GM12878 (cell line): Measurements from ENCODE around the gene ANGPTL2. TPM values are rescaled to one million over a fixed set of nuclear protein-coding genes. Genes with fewer than 3 reads are reported as not detected.

Experiments used
- ATAC-seq: fragments of 200-7000 bp; cut with Tn5 transposase; 3 replicates; pipeline ENCODE4 v1.9.1; 2020; ENCODE audit warnings: mild to moderate bottlenecking, moderate library complexity
- BruUV-seq: library from RNA; stranded (reverse); fragments of 400-500 nt; replicated peaks from 2 replicates; lab custom pipeline; 2021; lab: Mats Ljungman, UMichigan
- CTCF ChIA-PET: fragments of 300-600 bp; sonication (Branson Sonifier 250); formaldehyde crosslinking; extraction: SDS; loops from one replicate; lab custom pipeline; 2021; ENCODE audit warnings: inconsistent platforms; lab: Yijun Ruan, JAX
- POLR2A ChIA-PET: fragments of 350-600 bp; formaldehyde crosslinking; extraction: SDS; loops from one replicate; lab custom pipeline; 2021; ENCODE audit warnings: inconsistent platforms; lab: Charles Lee
- RAD21 ChIA-PET: fragments of 300-600 bp; sonication (Branson Sonifier 250); formaldehyde crosslinking; loops from one replicate; lab custom pipeline; 2023; ENCODE audit warnings: antibody characterized with exemption; ENCODE audit not compliant: unreplicated experiment; lab: Charles Lee
- SMC1A ChIA-PET: fragments of 300-600 bp; sonication (Branson Sonifier 250); formaldehyde crosslinking; loops from one replicate; lab custom pipeline; 2023; ENCODE audit not compliant: unreplicated experiment, uncharacterized antibody; lab: Charles Lee
- DNase-seq: peaks from one replicate; pipeline ENCODE4 v3.0.0-alpha.2; 2011; ENCODE audit warnings: low read depth, low spot score
- FAIRE-seq: peaks from 3 replicates; lab custom pipeline; 2011; peaks lifted over from hg19 to GRCh38; lab: Jason Lieb, UNC
- H2AFZ ChIP-seq: 2 replicates; pipeline ENCODE4 v1.6.0; 2011; ENCODE audit warnings: low read depth, low read length, control low read depth; ENCODE audit not compliant: control insufficient read depth
- H3K27ac ChIP-seq: 2 replicates; pipeline ENCODE4 v1.5.1; 2011; ENCODE audit warnings: control low read depth; ENCODE audit not compliant: control insufficient read depth, insufficient read depth
- H3K27me3 ChIP-seq, 2 experiments: replicated peaks in 1 of 2; 2 replicates each; pipeline versions ENCODE4 v1.6.0 to v1.6.1; 2011; ENCODE audit warnings: low read length in 1 of 2; ENCODE audit not compliant: control insufficient read depth in 2 of 2, insufficient read depth in 2 of 2
- H3K36me3 ChIP-seq, 2 experiments: 2 replicates each; pipeline ENCODE4 v1.5.1; 2011; ENCODE audit warnings: low read length in 1 of 2; ENCODE audit not compliant: control insufficient read depth in 2 of 2, insufficient read depth in 2 of 2
- H3K4me1 ChIP-seq: 2 replicates; pipeline ENCODE4 v1.6.1; 2011; ENCODE audit warnings: mild to moderate bottlenecking, low read length, moderate library complexity, mixed read lengths; ENCODE audit not compliant: control insufficient read depth, insufficient read depth
- H3K4me2 ChIP-seq: 2 replicates; pipeline ENCODE4 v1.6.0; 2011; ENCODE audit warnings: control low read depth; ENCODE audit not compliant: control insufficient read depth, insufficient read depth
- H3K4me3 ChIP-seq: fragments of 200-600 bp; sonication (generic); 2 replicates; pipeline ENCODE4 v1.5.1; 2016
- H3K79me2 ChIP-seq: 2 replicates; pipeline ENCODE4 v1.6.0; 2011; ENCODE audit warnings: low read length; ENCODE audit not compliant: control insufficient read depth, insufficient read depth
- H3K9ac ChIP-seq: 2 replicates; pipeline ENCODE4 v1.8.0; 2011; ENCODE audit warnings: low read length, control low read depth, mixed read lengths; ENCODE audit not compliant: control insufficient read depth, insufficient read depth
- H3K9me3 ChIP-seq: replicated peaks from 3 replicates; pipeline ENCODE4 v1.5.1; 2011; ENCODE audit warnings: mild to moderate bottlenecking, low read length; ENCODE audit not compliant: control insufficient read depth, insufficient read depth
- H4K20me1 ChIP-seq: 2 replicates; pipeline ENCODE4 v1.6.0; 2011; ENCODE audit not compliant: control insufficient read depth, insufficient read depth
- EGR1 ChIP-seq, 2 experiments: IDR thresholded peaks; 1 replicate in 1 of 2; 2 replicates in 1 of 2; pipeline ENCODE4 v1.6.1; 2011 to 2012; ENCODE audit warnings: low read depth in 2 of 2, low read length in 2 of 2, borderline replicate concordance in 1 of 2, mild to moderate bottlenecking in 1 of 2, moderate library complexity in 1 of 2
- ETV6 ChIP-seq, 2 experiments: fragments of 450-650 bp in 1 of 2; IDR thresholded peaks in 1 of 2; conservative IDR thresholded peaks in 1 of 2; 2 replicates each; pipeline ENCODE4 v1.6.1; 2014; ENCODE audit warnings: antibody characterized with exemption in 1 of 2, borderline replicate concordance in 1 of 2, low read depth in 1 of 2, mild to moderate bottlenecking in 1 of 2, moderate library complexity in 1 of 2
- MLLT1 ChIP-seq: fragments of 450-650 bp; IDR thresholded peaks from 2 replicates; pipeline ENCODE4 v1.6.1; 2016; ENCODE audit warnings: mild to moderate bottlenecking
- POLR2AphosphoS5 ChIP-seq: IDR thresholded peaks from 2 replicates; pipeline ENCODE4 v1.6.1; 2011; ENCODE audit warnings: mild to moderate bottlenecking, low read length, inconsistent platforms
- ZNF217 ChIP-seq: fragments of 450-650 bp; IDR thresholded peaks from 2 replicates; pipeline ENCODE4 v1.6.1; 2017; ENCODE audit warnings: antibody characterized with exemption, mild to moderate bottlenecking
- ZNF24 ChIP-seq: fragments of 450-650 bp; IDR thresholded peaks from 2 replicates; pipeline ENCODE4 v1.6.1; 2017; ENCODE audit warnings: antibody characterized with exemption, mild to moderate bottlenecking
- WGBS: methylation state at CpG from one replicate; pipeline ENCODE4 v1.1.6; 2016; ENCODE audit warnings: low lambda C conversion rate; ENCODE audit not compliant: insufficient replicate concordance, insufficient coverage; ENCODE audit errors: missing lambda C conversion rate; 5-methylcytosine and 5-hydroxymethylcytosine counted together
- in situ Hi-C: fragments of 300-500 bp; cut with MboI; formaldehyde crosslinking; loops from 9 replicates; pipeline ENCODE4 v1.14.3; 2018; ENCODE audit warnings: mixed read lengths
- intact Hi-C: fragments of 100-400 bp; cut with micrococcal nuclease; formaldehyde crosslinking; loops from one replicate; pipeline ENCODE4 v1.14.2; 2022; ENCODE audit not compliant: unreplicated experiment
- polyA plus RNA-seq, 11 experiments: library from polyadenylated mRNA; depleted of rRNA in 4 of 11; unstranded in 6 of 11; stranded (reverse) in 5 of 11; fragments of >200 nt; fragmentation: Nextera tagmentation in 4 of 11; fragmentation: Illumina TruSeq in 1 of 11; extraction: Ambion mirVana in 4 of 11; extraction: Trizol in 1 of 11; gene quantifications; 1 replicate in 1 of 11; 2 replicates in 10 of 11; pipeline versions ENCODE4 v1.2.1 to v1.2.3, GENCODE V29; 2011 to 2016; ENCODE audit warnings: inconsistent platforms in 2 of 11, missing spikeins in 2 of 11, low read depth in 1 of 11
- total RNA-seq, 4 experiments: library from RNA; depleted of rRNA in 3 of 4; stranded (reverse); fragments of >200 nt in 3 of 4; fragmentation: Illumina TruSeq in 1 of 4; extraction: Trizol in 1 of 4; gene quantifications; 2 replicates each; pipeline versions ENCODE4 v1.2.1 to v1.2.3, GENCODE V29; 2013 to 2021
- TF ChIP-seq, protein P1 (sequence below): fragments of 450-650 bp; IDR thresholded peaks from 2 replicates; pipeline ENCODE4 v1.6.1; 2017; ENCODE audit warnings: antibody characterized with exemption, mild to moderate bottlenecking, moderate library complexity
- TF ChIP-seq, protein P2 (sequence below): fragments of 450-650 bp; IDR thresholded peaks from 2 replicates; pipeline ENCODE4 v1.6.1; 2017; ENCODE audit warnings: mild to moderate bottlenecking

The ANGPTL2 gene
- total and polyA plus RNA-seq, 10 of the 15 experiments (the other 5 are each of a cell fraction or from before 2014, with no cell fraction given) = 0.13 to 2.6 (median 0.82) TPM; not detected in 1

GRCh38 chr9:127090341-127090985 lies 32.0 kb downstream of the ANGPTL2 start:
- intact Hi-C loops = no loop called here
- H3K4me1 ChIP-seq = no peaks in the 10 kb centered on the region

DNA sequence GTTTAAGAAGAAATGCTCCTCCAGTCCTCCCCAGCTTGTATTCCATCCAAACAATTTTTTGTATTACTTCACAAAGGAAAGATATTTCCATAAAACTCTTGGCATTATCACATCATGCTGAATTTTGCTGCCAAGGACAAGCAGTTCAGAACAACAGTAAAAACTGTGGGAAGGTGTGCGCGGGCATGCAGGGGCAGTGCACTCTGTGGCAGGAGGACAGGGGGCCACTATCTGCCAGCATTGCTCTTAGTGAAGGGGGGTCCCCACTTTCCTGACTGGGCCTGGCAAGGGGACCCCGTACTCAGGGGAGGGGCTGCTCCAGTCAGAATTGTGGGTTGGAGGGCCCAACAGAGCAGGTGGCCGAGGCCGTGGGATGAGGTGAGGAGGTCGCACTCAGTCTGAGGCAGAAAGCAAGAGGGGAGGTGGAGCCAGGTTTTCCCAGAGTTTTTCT lies 32.8 kb downstream of the ANGPTL2 start:
- Histone ChIP-seq H3K9me3 (no peaks in the 10 kb centered on the region), H3K4me2 (no peak overlapping the region), H3K79me2 (no peaks in the 10 kb centered on the region), H3K27ac (no peak overlapping the region), H3K36me3 (no peaks in the 10 kb centered on the region), H3K4me1 (no peaks in the 10 kb centered on the region), H3K27me3 (no peaks in the 10 kb centered on the region), H2AFZ (no peak overlapping the region), H3K9ac (no peak overlapping the region), H4K20me1 (no peaks in the 10 kb centered on the region), H3K4me3 (no peak overlapping the region)
- CTCF ChIA-PET = no interaction called here
- no TSS peak for BruUV-seq
- 88% methylated on average over 6 of the region's 6 CpGs for WGBS
- DNase-seq (no peak), ATAC-seq (no peak), FAIRE-seq (no peak)
- intact Hi-C loops (no loop called here), in situ Hi-C loops (no loop called here)
- POLR2A ChIA-PET = no interaction called here
- RAD21 ChIA-PET = no interaction called here
- SMC1A ChIA-PET = no interaction called here
- TF ChIP-seq ZNF217 = no peak
- TF ChIP-seq MLLT1 = no peak
- no peak for TF ChIP-seq POLR2AphosphoS5
- no peak for TF ChIP-seq ZNF24
- TF ChIP-seq, protein P1, sequence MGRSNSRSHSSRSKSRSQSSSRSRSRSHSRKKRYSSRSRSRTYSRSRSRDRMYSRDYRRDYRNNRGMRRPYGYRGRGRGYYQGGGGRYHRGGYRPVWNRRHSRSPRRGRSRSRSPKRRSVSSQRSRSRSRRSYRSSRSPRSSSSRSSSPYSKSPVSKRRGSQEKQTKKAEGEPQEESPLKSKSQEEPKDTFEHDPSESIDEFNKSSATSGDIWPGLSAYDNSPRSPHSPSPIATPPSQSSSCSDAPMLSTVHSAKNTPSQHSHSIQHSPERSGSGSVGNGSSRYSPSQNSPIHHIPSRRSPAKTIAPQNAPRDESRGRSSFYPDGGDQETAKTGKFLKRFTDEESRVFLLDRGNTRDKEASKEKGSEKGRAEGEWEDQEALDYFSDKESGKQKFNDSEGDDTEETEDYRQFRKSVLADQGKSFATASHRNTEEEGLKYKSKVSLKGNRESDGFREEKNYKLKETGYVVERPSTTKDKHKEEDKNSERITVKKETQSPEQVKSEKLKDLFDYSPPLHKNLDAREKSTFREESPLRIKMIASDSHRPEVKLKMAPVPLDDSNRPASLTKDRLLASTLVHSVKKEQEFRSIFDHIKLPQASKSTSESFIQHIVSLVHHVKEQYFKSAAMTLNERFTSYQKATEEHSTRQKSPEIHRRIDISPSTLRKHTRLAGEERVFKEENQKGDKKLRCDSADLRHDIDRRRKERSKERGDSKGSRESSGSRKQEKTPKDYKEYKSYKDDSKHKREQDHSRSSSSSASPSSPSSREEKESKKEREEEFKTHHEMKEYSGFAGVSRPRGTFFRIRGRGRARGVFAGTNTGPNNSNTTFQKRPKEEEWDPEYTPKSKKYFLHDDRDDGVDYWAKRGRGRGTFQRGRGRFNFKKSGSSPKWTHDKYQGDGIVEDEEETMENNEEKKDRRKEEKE = no peak
- TF ChIP-seq, protein P2, sequence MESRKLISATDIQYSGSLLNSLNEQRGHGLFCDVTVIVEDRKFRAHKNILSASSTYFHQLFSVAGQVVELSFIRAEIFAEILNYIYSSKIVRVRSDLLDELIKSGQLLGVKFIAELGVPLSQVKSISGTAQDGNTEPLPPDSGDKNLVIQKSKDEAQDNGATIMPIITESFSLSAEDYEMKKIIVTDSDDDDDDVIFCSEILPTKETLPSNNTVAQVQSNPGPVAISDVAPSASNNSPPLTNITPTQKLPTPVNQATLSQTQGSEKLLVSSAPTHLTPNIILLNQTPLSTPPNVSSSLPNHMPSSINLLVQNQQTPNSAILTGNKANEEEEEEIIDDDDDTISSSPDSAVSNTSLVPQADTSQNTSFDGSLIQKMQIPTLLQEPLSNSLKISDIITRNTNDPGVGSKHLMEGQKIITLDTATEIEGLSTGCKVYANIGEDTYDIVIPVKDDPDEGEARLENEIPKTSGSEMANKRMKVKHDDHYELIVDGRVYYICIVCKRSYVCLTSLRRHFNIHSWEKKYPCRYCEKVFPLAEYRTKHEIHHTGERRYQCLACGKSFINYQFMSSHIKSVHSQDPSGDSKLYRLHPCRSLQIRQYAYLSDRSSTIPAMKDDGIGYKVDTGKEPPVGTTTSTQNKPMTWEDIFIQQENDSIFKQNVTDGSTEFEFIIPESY = no peak

More at GRCh38 chr9:127090341-127090985, 32.0 kb downstream of the ANGPTL2 start:
- Histone ChIP-seq H3K79me2 (no peaks in the 10 kb centered on the region), H3K4me2 (no peak overlapping the region), H3K36me3 (no peaks in the 10 kb centered on the region), H4K20me1 (no peaks in the 10 kb centered on the region), H3K4me3 (no peak overlapping the region), H3K9ac (no peak overlapping the region), H3K27ac (no peak overlapping the region), H3K27me3 (no peaks in the 10 kb centered on the region), H3K9me3 (no peaks in the 10 kb centered on the region), H2AFZ (no peak overlapping the region)
- in situ Hi-C loops = no loop called here
- FAIRE-seq = no peak
- RAD21 ChIA-PET = no interaction called here
- no TSS peak for BruUV-seq
- CTCF ChIA-PET = interaction anchor here (1.0 kb wide), 1 partner anchor 13 kb away, joined by 3 read pairs; no protein-coding TSS in a partner anchor
- POLR2A ChIA-PET = interaction anchor here (1.9 kb wide), 1 partner anchor 8 kb away, joined by 6 read pairs; no protein-coding TSS in a partner anchor
- 96% methylated on average over 6 of the region's 6 CpGs for WGBS
- ATAC-seq = no peak
- SMC1A ChIA-PET = interaction anchor here (1.0 to 1.1 kb wide), 3 partner anchors 9 to 54 kb away, joined by 3 to 5 read pairs (median 4); no protein-coding TSS in a partner anchor
- TF ChIP-seq ETV6 (conservative IDR thresholded peaks at IDR 0.05 in 1 of 2, IDR thresholded peaks at IDR 0.05 in 1 of 2; ENCODE audit: borderline replicate concordance in 1 of 2, low read depth in 1 of 2) = no peak
- TF ChIP-seq EGR1 (IDR thresholded peaks at IDR 0.05; ENCODE audit: borderline replicate concordance in 1 of 2, low read depth in 2 of 2, low read length in 2 of 2) = no peak
- no peak for DNase-seq
